Activated naive CD8-positive, alpha-beta T cell treated with anti-CD3 and anti-CD28 coated beads, Interleukin-2, amount 50 U/mL, for 24 hours (primary cell): Measurements from ENCODE around the gene CCDC73.
A peak's percentile ranks its signal among the peaks of the same experiment; 100 is the strongest.
"Not testable (repeated sequence)": the region's sequence is repeated elsewhere in the genome, so short reads cannot be mapped to it uniquely, and the experiment has no call there.

ENCODE experiments used
- ATAC-seq: fragments of 150-1000 bp; cut with Tn5 transposase; one replicate; pipeline ENCODE4 v1.10.0; 2021
- DNase-seq: peaks from one replicate; pipeline ENCODE4 v3.0.0; 2021
- H3K27ac Mint-ChIP-seq: one replicate; pipeline ENCODE4 v1.8.0; 2021; ENCODE audit warnings: mild to moderate bottlenecking, mixed read lengths
- H3K27me3 Mint-ChIP-seq: one replicate; pipeline ENCODE4 v1.8.0; 2021; ENCODE audit warnings: mixed read lengths
- H3K36me3 Mint-ChIP-seq: one replicate; pipeline ENCODE4 v1.8.0; 2021; ENCODE audit warnings: low read depth, mixed read lengths
- H3K4me1 Mint-ChIP-seq: one replicate; pipeline ENCODE4 v1.8.0; 2021; ENCODE audit warnings: mixed read lengths
- H3K4me3 Mint-ChIP-seq: one replicate; pipeline ENCODE4 v1.8.0; 2021; ENCODE audit warnings: mild to moderate bottlenecking, moderate library complexity, mixed read lengths
- H3K9me3 Mint-ChIP-seq: one replicate; pipeline ENCODE4 v1.8.0; 2021; ENCODE audit warnings: mixed read lengths

The CCDC73 gene

DNA sequence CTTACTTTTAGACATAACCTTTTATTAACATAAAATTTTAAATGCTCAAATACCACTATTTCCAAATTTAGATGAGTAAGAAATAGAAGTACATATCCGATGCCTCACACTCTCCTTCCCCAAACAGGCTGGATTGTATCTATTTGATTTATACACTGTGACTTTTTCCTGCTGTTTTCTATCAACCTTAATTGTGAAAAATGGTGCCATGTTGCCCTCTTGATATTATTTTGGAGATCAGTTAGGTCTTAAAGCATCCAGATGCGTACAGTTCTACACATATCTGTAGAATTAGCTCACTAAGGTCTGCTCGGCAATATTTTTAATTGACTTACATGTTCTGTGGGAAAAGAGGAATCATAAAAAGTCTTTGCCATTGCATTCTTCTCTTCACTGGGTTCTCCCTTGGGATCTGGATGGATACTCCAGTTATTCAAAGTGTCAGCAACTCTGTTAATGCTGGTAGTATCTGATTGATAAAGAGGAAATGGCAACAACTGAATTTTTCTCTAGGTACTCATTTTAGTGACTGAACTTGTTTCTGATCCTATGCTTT, 183.6 kb downstream of the CCDC73 start:
- ATAC-seq (no peak), DNase-seq (no peak)
- Mint-ChIP-seq H3K4me1 (no peaks in the 10 kb centered on the region), H3K4me3 (no peak overlapping the region), H3K27ac (no peak overlapping the region), H3K27me3 (no peaks in the 10 kb centered on the region), H3K9me3 (peaks cover 17% of the 10 kb centered on the region), H3K36me3 (peaks cover 30% of the 10 kb centered on the region)

DNA sequence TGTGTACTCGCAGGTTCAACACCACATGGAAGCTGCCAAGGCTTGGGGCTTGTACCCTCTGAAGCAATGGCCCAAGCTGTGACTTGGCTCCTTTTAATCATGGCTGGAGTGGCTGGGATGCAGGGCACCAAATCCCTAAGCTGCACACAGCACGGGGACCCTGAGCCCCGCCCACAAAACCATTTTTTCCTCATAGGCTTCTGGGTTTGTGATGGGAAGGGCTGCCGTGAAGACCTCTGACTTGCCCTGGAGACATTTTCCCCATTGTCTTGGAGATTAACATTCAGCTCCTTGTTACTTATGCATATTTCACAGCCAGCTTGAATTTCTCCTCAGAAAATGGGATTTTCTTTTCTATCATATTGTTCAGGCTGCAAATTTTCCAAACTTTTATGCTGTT, 185.6 kb downstream of the CCDC73 start:
- Mint-ChIP-seq H3K9me3 (peaks cover 17% of the 10 kb centered on the region), H3K36me3 (peaks cover 46% of the 10 kb centered on the region)
- H3K4me1 Mint-ChIP-seq, DNase-seq, H3K4me3 Mint-ChIP-seq, ATAC-seq, H3K27ac Mint-ChIP-seq, H3K27me3 Mint-ChIP-seq: not testable (repeated sequence)

DNA sequence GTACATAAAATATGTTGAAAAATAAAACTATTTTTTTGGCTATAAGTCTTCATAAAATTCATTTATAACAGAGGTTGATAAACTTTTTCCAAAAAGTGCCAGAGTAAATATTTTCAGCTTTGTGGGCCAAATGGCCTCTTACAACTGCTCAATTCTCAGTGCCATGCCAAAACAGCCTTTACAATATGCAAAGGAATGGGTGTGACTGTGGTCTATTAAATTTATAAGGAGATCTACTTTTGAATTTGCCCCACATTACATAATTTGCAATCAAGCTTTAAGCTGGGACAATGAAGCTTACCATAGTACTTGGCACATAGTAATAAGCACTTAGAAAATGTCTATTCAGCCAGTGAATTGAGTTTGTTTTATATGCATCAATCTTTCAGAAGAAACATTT, 188.2 kb downstream of the CCDC73 start:
- no peak overlapping the region for H3K27ac Mint-ChIP-seq
- peaks cover 60% of the 10 kb centered on the region for H3K36me3 Mint-ChIP-seq
- no peak for ATAC-seq
- H3K9me3 Mint-ChIP-seq = peaks cover 17% of the 10 kb centered on the region
- H3K4me1 Mint-ChIP-seq = peaks cover 2% of the 10 kb centered on the region
- no peak for DNase-seq
- H3K4me3 Mint-ChIP-seq = no peak overlapping the region
- H3K27me3 Mint-ChIP-seq = no peaks in the 10 kb centered on the region

DNA sequence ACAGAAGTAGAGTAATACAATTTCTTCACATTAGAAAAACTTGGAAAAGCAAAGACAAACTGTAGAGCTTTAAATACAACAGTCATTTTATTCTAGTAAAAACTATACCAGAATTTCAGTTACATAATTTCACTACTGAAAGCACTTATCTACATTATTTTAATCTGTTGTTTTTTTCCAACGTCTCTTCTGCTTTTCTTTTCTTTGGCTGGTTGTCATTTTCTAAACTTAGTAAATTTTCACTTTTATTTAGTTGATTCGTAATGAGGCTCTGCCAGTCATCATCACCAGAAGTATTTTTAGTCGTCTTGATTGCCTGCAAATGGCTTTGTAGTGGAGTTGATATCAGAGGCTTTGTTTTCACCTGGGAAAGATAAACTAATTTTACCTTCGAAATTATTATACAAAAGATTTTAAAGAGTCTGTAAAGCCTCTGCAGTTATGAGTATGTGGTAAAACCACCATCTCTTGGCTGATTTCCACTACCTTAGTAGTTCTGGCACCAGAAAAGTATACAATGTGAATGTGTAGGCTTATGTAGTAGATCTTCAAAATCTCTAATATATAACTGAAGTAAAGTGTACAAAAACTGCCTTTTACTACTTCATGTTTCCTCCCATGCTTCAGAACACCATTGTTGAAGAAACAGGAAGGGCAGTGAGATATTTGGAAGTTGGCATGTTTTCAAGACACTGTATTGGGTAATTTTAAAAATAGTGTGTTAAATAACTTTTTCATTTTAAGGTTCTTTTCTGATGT, 191.6 kb downstream of the CCDC73 start:
- H3K4me1 Mint-ChIP-seq = peaks cover 5% of the 10 kb centered on the region
- H3K27me3 Mint-ChIP-seq = no peaks in the 10 kb centered on the region
- no peak for DNase-seq
- no peak for ATAC-seq
- peaks cover 4% of the 10 kb centered on the region for H3K9me3 Mint-ChIP-seq
- H3K36me3 Mint-ChIP-seq = peaks cover 51% of the 10 kb centered on the region
- no peak overlapping the region for H3K4me3 Mint-ChIP-seq
- no peak overlapping the region for H3K27ac Mint-ChIP-seq

DNA sequence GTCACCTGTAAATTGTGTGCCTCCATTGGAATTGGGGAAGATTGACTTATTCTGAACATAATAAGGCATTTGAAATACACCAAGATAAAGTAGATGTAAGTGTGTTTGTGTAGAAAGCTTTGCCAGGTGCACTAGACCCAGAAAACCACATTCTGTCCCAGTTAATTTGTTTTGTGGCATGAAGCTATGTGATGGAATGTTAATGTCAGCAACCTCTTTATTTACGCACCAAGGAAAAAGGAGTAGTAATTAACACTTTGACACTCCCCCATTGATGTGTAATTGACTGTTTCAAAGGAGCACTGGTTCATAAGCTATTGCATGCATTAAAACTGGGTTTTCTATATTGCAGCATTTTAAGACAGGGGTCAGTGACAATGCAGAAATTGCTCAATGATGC, 196.5 kb downstream of the CCDC73 start:
- H3K27ac Mint-ChIP-seq = peak overlapping the region; percentile 36
- DNase-seq = no peak
- peaks cover 41% of the 10 kb centered on the region for H3K4me1 Mint-ChIP-seq

DNA sequence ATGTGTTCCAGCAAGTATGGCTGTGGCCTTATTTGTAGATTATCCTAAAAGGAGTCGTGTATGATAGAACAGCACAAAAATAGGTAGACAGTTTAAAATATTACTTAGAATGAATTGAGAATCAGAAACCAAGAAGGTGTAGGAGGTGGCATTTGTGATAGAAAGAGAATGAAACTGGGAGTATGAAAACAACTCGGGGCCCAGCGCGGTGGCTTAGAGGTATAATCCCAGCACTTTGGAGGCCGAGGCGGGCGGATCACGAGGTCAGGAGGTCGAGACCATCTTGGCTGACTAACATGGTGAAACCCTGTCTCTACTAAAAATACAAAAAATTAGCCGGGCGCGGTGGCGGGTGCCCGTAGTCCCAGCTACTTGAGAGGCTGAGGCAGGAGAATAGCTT, 198.3 kb downstream of the CCDC73 start:
- not testable (repeated sequence) for H3K4me3 Mint-ChIP-seq, H3K9me3 Mint-ChIP-seq, H3K27me3 Mint-ChIP-seq
- DNase-seq (peak; percentile 39), ATAC-seq (peak; percentile 81)
- H3K27ac Mint-ChIP-seq = peak overlapping the region; percentile 28
- peaks cover 68% of the 10 kb centered on the region for H3K36me3 Mint-ChIP-seq
- H3K4me1 Mint-ChIP-seq = peaks cover 47% of the 10 kb centered on the region

More for the DNA sequence above, 196.5 kb downstream of the CCDC73 start:
- ATAC-seq = no peak
- Mint-ChIP-seq H3K27me3 (no peaks in the 10 kb centered on the region), H3K36me3 (peaks cover 59% of the 10 kb centered on the region), H3K9me3 (no peaks in the 10 kb centered on the region), H3K4me3 (no peak overlapping the region)

DNA sequence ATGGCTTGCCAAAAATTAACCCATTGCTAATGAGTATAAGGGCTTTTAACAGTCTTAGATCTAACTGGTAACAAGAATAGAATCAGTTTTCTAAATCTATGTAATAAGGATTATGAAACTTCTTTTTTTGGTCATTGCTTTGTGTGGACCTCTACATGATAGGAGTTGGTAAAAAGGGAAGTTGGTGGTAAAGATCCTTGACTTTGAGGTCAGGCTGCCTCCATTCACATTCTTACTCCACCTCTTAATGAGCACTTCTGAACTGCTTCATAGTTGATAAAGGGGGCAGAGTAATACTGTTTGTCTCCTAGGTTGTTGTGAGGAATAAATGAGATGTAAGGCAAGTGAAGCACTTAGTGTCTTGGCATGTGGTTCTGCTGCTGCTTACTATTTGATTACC, 200.2 kb downstream of the CCDC73 start:
- Mint-ChIP-seq H3K27ac (peak overlapping the region; percentile 7), H3K27me3 (no peaks in the 10 kb centered on the region), H3K4me1 (peaks cover 49% of the 10 kb centered on the region), H3K4me3 (no peak overlapping the region), H3K36me3 (peaks cover 79% of the 10 kb centered on the region), H3K9me3 (no peaks in the 10 kb centered on the region)
- ATAC-seq (peak; percentile 44), DNase-seq (no peak)

DNA sequence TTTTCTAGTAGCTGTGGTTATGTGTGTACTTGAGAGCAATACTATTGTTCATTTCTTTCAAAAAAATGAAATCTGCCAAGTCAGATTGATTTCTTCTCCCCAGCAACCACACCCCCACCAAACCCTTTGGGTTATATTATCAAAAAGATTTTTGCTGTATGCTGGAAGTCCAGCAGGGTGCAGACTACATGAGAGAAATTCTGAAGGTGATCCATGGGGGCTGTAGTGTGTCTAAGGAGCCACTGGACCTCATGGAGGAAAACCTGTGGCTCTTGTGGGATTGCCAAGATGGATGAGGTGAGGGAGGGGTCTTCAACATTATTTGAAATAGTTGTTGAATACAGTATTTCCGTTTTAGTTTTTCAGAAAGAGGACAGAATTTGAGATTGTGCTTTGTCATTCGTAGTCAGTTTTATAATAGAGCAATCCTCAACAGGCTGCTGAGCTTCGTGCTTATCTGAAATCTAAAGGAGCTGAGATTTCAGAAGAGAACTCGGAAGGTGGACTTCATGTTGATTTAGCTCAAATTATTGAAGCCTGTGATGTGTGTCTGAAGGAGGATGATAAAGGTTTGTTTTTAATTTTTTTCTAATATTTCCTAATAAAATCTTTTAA, 207.8 kb downstream of the CCDC73 start:
- Mint-ChIP-seq H3K4me1 (peaks cover 47% of the 10 kb centered on the region), H3K27ac (no peak overlapping the region), H3K9me3 (no peaks in the 10 kb centered on the region), H3K27me3 (no peaks in the 10 kb centered on the region), H3K36me3 (peaks cover 64% of the 10 kb centered on the region), H3K4me3 (peak overlapping the region; percentile 98)
- no peak for DNase-seq
- ATAC-seq = no peak

DNA sequence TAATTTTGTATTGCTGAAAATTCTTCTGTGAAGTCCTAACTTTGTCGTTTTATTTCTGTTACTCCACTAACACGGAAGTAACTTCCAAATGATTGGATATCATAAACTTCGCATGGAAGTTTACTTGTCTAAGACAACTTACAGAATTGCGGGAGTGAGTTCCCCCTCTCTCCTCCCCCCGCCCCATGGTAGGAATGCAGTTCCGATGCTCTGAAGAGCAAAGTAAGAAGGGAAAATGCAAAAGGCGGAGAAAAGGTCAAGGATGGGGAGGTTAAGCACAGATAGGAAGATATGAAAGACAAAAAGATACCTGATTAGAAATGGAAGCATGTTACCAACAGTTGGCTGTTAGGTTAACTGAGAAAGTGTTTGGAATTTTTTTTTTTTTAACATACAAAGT, 209.5 kb downstream of the CCDC73 start:
- Mint-ChIP-seq H3K27me3 (no peaks in the 10 kb centered on the region), H3K27ac (peak overlapping the region; percentile 99), H3K9me3 (no peaks in the 10 kb centered on the region), H3K4me1 (peaks cover 44% of the 10 kb centered on the region), H3K36me3 (peaks cover 49% of the 10 kb centered on the region), H3K4me3 (peak overlapping the region; percentile 98)
- ATAC-seq = no peak
- no peak for DNase-seq

DNA sequence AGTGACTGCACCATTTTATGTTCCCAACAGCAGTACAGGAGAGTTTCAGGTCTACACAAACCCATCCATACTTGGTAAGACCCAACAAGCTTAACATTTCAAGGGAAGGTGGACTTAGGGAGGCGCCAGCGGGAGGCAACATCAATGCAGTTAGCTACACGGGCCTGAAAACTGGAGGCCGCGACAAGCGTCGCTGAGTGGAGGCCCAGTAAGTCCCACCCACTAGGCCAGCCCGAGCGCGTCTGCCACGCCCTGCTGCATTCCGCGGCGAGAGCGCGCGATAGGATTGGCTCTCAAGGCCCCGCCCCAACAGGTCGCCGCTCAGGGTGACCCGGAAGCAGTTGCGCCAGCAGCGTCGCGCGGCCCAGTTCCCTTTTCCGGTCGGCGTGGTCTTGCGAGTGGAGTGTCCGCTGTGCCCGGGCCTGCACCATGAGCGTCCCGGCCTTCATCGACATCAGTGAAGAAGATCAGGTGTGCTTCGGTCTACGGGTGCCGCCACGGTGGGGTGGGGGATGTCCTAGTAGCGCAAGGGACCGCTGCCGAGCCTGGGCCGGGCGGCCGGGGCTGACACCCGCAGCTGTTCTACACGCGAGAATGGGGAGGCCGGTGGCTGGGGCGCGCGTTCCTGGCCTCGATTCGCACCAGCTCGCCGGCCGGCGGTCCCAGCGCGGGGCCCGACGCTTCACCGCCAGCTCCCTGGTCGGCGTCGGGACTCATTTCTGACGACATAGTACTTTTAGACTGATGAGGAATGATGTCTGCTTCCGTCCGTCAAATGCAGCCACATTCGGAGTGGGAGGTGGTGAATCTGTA, 210.8 kb downstream of the CCDC73 start, which contains the start of gene EIF3M:
Gene EIF3M, plus strand, starts transcription at position 373 of the 813 bp plus-strand sequence. Its CDS starts 57 bp downstream, at position 430.
- Mint-ChIP-seq H3K4me1 (peaks cover 42% of the 10 kb centered on the region), H3K4me3 (peak within 1 kb of the TSS; percentile 98), H3K36me3 (peaks cover 39% of the 10 kb centered on the region), H3K27me3 (no peaks in the 10 kb centered on the region), H3K9me3 (no peaks in the 10 kb centered on the region), H3K27ac (peak within 1 kb of the TSS; percentile 99)
- ATAC-seq (peak; percentile 99), DNase-seq (peak; percentile 95)

DNA sequence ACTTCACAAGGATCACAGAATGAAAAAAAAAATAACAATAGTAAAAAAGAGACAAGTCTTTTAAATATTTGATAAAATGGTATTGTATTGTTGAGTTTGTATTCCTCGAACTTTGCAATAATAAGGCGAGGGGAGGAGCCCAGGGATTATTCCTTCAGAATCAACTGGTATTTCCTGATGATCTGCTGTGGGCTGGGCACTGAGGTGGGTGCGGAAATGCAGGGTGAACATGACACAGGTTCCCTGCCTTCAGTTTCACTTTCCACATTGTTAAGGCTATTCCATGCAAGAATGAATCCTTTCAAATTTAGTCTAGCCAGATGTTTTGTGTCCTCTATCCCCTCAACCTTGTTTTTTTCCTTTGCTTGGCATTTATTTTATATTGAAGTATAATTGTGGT, 212.9 kb downstream of the CCDC73 start:
- Mint-ChIP-seq H3K27ac (no peak overlapping the region), H3K9me3 (no peaks in the 10 kb centered on the region), H3K4me3 (no peak overlapping the region), H3K4me1 (peaks cover 29% of the 10 kb centered on the region), H3K36me3 (peaks cover 23% of the 10 kb centered on the region), H3K27me3 (no peaks in the 10 kb centered on the region)
- ATAC-seq = no peak
- DNase-seq = no peak

DNA sequence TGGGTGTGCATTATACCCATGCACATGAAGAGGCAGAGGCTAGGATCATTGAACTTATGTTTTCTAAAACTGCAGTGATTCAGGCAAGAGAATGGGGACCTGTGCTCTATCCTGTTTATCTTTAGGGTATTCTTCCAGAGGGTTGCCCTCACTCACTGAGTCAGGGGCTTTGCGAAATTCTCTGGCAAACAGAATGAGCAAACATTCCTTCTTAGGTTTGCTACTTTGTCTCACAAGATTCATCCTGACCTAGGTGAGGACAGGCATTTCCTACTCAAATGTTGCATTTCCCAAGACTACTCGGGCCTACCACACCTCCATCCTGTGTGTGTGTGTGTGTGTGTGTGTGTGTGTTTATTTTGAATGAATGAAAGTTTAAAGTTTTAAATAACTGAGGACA, 213.5 kb downstream of the CCDC73 start:
- no peaks in the 10 kb centered on the region for H3K9me3 Mint-ChIP-seq
- H3K27me3 Mint-ChIP-seq = no peaks in the 10 kb centered on the region
- H3K36me3 Mint-ChIP-seq = peaks cover 18% of the 10 kb centered on the region
- DNase-seq (no peak), ATAC-seq (no peak)
- peaks cover 23% of the 10 kb centered on the region for H3K4me1 Mint-ChIP-seq
- no peak overlapping the region for H3K4me3 Mint-ChIP-seq
- H3K27ac Mint-ChIP-seq = no peak overlapping the region

DNA sequence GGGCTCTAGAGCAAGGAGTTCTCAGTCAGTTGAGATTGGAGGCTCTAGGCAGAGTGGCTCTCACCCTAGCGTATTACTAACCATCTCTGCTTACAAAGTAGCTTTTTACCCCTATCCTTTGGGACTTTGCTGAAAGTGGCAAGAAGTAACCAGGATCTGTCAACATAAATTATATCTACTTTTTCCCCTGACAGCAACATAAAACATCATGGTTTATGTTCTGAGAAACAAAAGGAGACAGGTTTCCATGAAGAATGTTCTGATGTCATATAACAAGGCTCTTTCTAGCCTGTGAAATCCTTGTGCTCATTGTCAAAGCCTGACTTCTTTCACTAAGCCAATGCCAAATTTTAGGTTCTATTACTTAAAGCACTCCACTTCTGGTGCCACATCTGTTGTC, 218.0 kb downstream of the CCDC73 start:
- Mint-ChIP-seq H3K27me3 (peaks cover 3% of the 10 kb centered on the region), H3K4me1 (no peaks in the 10 kb centered on the region), H3K27ac (no peak overlapping the region), H3K4me3 (no peak overlapping the region), H3K36me3 (no peaks in the 10 kb centered on the region), H3K9me3 (no peaks in the 10 kb centered on the region)
- ATAC-seq = no peak
- no peak for DNase-seq

DNA sequence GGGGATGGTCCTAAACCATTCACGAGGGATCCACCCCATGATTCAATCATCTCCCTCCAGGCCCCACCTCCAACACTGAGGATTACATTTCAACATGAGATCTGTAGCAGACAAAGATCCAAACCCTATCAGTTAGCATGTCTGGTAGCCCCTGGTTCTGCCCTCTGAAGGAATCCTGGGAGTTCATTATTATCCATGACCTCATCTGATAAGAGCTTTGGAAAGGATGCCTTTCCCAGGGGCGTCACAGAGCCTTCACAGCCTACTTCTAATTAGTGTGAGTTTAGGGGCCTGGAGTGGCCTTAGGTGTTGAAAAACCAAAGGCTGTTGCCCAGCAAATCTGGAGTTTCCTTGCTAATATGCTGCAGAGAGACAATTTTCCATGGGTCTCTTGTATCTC, 219.4 kb downstream of the CCDC73 start:
- Mint-ChIP-seq H3K27me3 (peaks cover 7% of the 10 kb centered on the region), H3K9me3 (no peaks in the 10 kb centered on the region), H3K36me3 (no peaks in the 10 kb centered on the region), H3K27ac (no peak overlapping the region), H3K4me1 (no peaks in the 10 kb centered on the region), H3K4me3 (no peak overlapping the region)
- DNase-seq (no peak), ATAC-seq (no peak)
